ENCODE data around the gene SIRT4. TPM values are rescaled to one million over a fixed set of nuclear protein-coding genes. Genes with fewer than 3 reads are reported as not detected.

Gene SIRT4
- total RNA-seq, 1 experiment from 2014 or later: 2.1 TPM

GRCh38 chr12:120292411-120292660 lies 9.8 kb upstream of the SIRT4 start:
- H2BK5ac ChIP-seq (ENCODE audit: insufficient read length, low read length): no peak overlapping the region
- H2AFZ ChIP-seq (ENCODE audit: low read length): no peak overlapping the region
- H4K5ac ChIP-seq (ENCODE audit: insufficient read length, low read depth, low read length): peak overlapping the region; percentile 100

More at GRCh38 chr12:120292411-120292660, 9.8 kb upstream of the SIRT4 start:
- H3K4me1 Mint-ChIP-seq: peaks cover 7 to 9% of the 10 kb centered on the region in 2 experiments
- Histone ChIP-seq H3K23me2 (ENCODE audit: insufficient read length, low read depth, low read length, poor library complexity, severe bottlenecking) (peaks cover 8% of the 10 kb centered on the region), H2BK12ac (ENCODE audit: insufficient read length, low read depth, low read length) (no peak overlapping the region), H4K20me1 (ENCODE audit: control insufficient read depth, insufficient read depth, insufficient read length) (no peaks in the 10 kb centered on the region), H4K8ac (replicated peaks; ENCODE audit: insufficient read length, low read depth, low read length) (peak overlapping the region; percentile 100), H3K23ac (ENCODE audit: insufficient read length, low read depth, low read length) (no peak overlapping the region), H2BK15ac (ENCODE audit: low read depth, low read length) (no peak overlapping the region), H3K4ac (ENCODE audit: low read depth, low read length) (no peak overlapping the region), H3K79me2 (ENCODE audit: insufficient read depth, low read length) (no peaks in the 10 kb centered on the region), H3K56ac (ENCODE audit: insufficient read length, low read depth, low read length) (peak overlapping the region; percentile 99), H3T11ph (ENCODE audit: low read length) (no peak overlapping the region), H3K9me3 (ENCODE audit: control insufficient read depth, low read depth, low read length) (no peaks in the 10 kb centered on the region), H3K79me1 (ENCODE audit: insufficient read depth, low read depth, low read length, poor library complexity, severe bottlenecking) (no peaks in the 10 kb centered on the region), H3K4me2 (ENCODE audit: insufficient read depth, insufficient read length, low read length) (peak overlapping the region; percentile 52), H4K91ac (ENCODE audit: insufficient read length, low read depth, low read length) (no peak overlapping the region), H3K4me1 (ENCODE audit: insufficient read depth, low read length) (no peaks in the 10 kb centered on the region), H3K14ac (ENCODE audit: insufficient read depth, low read length) (peak overlapping the region; percentile 56; the same call in 1 of the 2 replicates), H2BK20ac (ENCODE audit: low read depth, low read length, poor library complexity, severe bottlenecking) (no peak overlapping the region), H3K9ac (ENCODE audit: extremely low read depth, insufficient read length, low read length) (peak overlapping the region; percentile 97), H3K27me3 (ENCODE audit: insufficient read depth, low read length) (no peaks in the 10 kb centered on the region), H3K18ac (ENCODE audit: insufficient read length, low read depth, low read length) (peak overlapping the region; percentile 77), H3K27ac (ENCODE audit: insufficient read length, low read depth, low read length) (peak overlapping the region; percentile 98), H2BK120ac (ENCODE audit: low read depth, low read length, poor library complexity, severe bottlenecking) (peak overlapping the region; percentile 15), H2AK5ac (ENCODE audit: insufficient read length, low read length) (no peak overlapping the region)
- no peaks in the 10 kb centered on the region; a peak in 1 of 5 replicates for H3K9me3 Mint-ChIP-seq
- no peak overlapping the region for H3K4me3 Mint-ChIP-seq
- TF ChIP-seq CTCF (conservative IDR thresholded peaks at IDR 0.05): no peak
- H3K36me3 Mint-ChIP-seq (ENCODE audit: insufficient read depth in 1 of 3, low read depth in 3 of 3): no peaks in the 10 kb centered on the region
- no peak for DNase-seq
- whole genome bisulfite sequencing (ENCODE audit: extremely low coverage, insufficient read length, low lambda C conversion rate): no CpG with 5 or more reads among the region's 17 CpGs
- no peak overlapping the region for H3K27ac Mint-ChIP-seq
- H3K27me3 Mint-ChIP-seq (ENCODE audit: low read depth): no peaks in the 10 kb centered on the region

All from H9 (cell line).